Heart right ventricle (tissue), 16 donors: ENCODE data around the gene SCT. TPM values are rescaled to one million over a fixed set of nuclear protein-coding genes. Genes with fewer than 3 reads are reported as not detected.

ENCODE experiments used
- ATAC-seq, 8 donors: fragments of 200-7000 bp; cut with Tn5 transposase; one replicate each; pipeline ENCODE4 v1.9.1; 2020; ENCODE audit warnings: mild to moderate bottlenecking in 8 of 8, moderate library complexity in 8 of 8, moderate number of reproducible peaks in 1 of 8
- DNase-seq, 2 donors: peaks; one replicate each; pipeline ENCODE4 v3.0.0-alpha.2; 2020
- H3K27ac ChIP-seq, 10 donors: fragments of 200-600 bp; sonication (generic) in 2 of 10; one replicate each; pipeline versions ENCODE4 v1.5.0 to v1.8.0; 2020 to 2022; ENCODE audit warnings: mild to moderate bottlenecking in 3 of 10
- H3K27me3 ChIP-seq, 7 donors: fragments of 200-600 bp; one replicate each; pipeline ENCODE4 v1.8.0; 2021 to 2022; ENCODE audit warnings: mild to moderate bottlenecking in 2 of 7
- H3K36me3 ChIP-seq, 9 donors: fragments of 200-600 bp; sonication (generic) in 1 of 9; one replicate each; pipeline versions ENCODE4 v1.5.0 to v1.8.0; 2020 to 2022; ENCODE audit warnings: mild to moderate bottlenecking in 2 of 9
- H3K4me1 ChIP-seq, 9 donors: fragments of 200-600 bp; sonication (generic) in 1 of 9; one replicate each; pipeline versions ENCODE4 v1.5.0 to v1.8.0; 2020 to 2022; ENCODE audit warnings: mild to moderate bottlenecking in 4 of 9
- H3K4me3 ChIP-seq, 10 donors: fragments of 200-600 bp; sonication (generic) in 2 of 10; one replicate each; pipeline versions ENCODE4 v1.5.0 to v1.8.0; 2020 to 2022; ENCODE audit warnings: mild to moderate bottlenecking in 7 of 10, moderate library complexity in 2 of 10
- H3K9me3 ChIP-seq, 11 donors: fragments of 200-600 bp in 10 of 11; sonication (generic) in 2 of 11; one replicate each; pipeline versions ENCODE4 v1.5.0 to v1.8.0; 2013 to 2022; ENCODE audit warnings: mild to moderate bottlenecking in 2 of 11, control low read depth in 1 of 11, moderate library complexity in 1 of 11
- WGBS, 2 donors: extraction: QIAGEN DNeasy Blood & Tissue Kit; methylation state at CpG; one replicate each; pipeline ENCODE4 v1.1.7; 2013; ENCODE audit warnings: inconsistent platforms in 1 of 2; 5-methylcytosine and 5-hydroxymethylcytosine counted together
- intact Hi-C, 10 donors: fragments of 100-400 bp; cut with DNase I; formaldehyde crosslinking; loops; one replicate each; pipeline versions ENCODE4 v1.11.1 to v1.14.2; 2022
- polyA plus RNA-seq, 2 donors: library from polyadenylated mRNA; stranded (reverse); fragments of 200-250 nt; gene quantifications; one replicate each; pipeline ENCODE4 v1.2.3, GENCODE V29; 2013
- total RNA-seq, 10 donors: library from RNA; stranded (reverse); fragmentation: NEBNext Ultra II Directional in 3 of 10; extraction: Animal tissue kit (Norgen Biotek cat#: 25700) in 3 of 10; gene quantifications; one replicate each; pipeline versions ENCODE4 v1.2.1 to v1.2.4, GENCODE V29; 2021 to 2023
- TF ChIP-seq, protein P1 (sequence below), 9 donors: fragments of 200-600 bp; sonication (generic) in 2 of 9; IDR thresholded peaks; one replicate each; pipeline versions ENCODE4 v1.5.0 to v1.8.0; 2021 to 2022; ENCODE audit warnings: antibody characterized with exemption in 9 of 9, mild to moderate bottlenecking in 5 of 9, moderate library complexity in 1 of 9
- donor health status: Arrhythmogenic right ventricular cardiomyopathy.
- donor health status: ischemic (EF 13 %, LVEDD 7.1; RV severe dilation, severe dysfunction).
- donor health status: healthy with polysubstance abuse.
- donor health status: DM: no; HTN: yes; CAD: no.
- donor health status: DM: no; HTN: no; CAD: no.
- donor health status: ischemic (EF 25% LVEDD 6.9; RV normal size, moderate dysfunction).
- donor health status: ischemic (EF 25% LVEDD 5.7; RV mildly dilated, moderate dysfunction).
- donor health status: healthy.
- donor health status: DM: yes; HTN: yes; CAD: no.
- donor health status: Ischemic cardiomyopathy.
- donor health status: ischemic (EF 35%, LVEDD 5.7; RV mildly dilated, moderate dysfunction).
- donor health status: nonischemic (EF 11% LVEDD 7.7; RV severe dilation, severe dysfunction).
- donor health status: DM: yes; HTN: yes; CAD: no.
- donor health status: PGD.
- donor health status: ischemic (EF 29% LVEDD 5.4; RV normal size, mild dysfunction).
- donor health status: nonischemic (EF 23%, LVEDD 6.1; RV moderate dilation, normal function).

Gene SCT
- total and polyA plus RNA-seq, 12 donors = 0.64 to 2.0 (median 1.00) TPM; not detected in 8

DNA sequence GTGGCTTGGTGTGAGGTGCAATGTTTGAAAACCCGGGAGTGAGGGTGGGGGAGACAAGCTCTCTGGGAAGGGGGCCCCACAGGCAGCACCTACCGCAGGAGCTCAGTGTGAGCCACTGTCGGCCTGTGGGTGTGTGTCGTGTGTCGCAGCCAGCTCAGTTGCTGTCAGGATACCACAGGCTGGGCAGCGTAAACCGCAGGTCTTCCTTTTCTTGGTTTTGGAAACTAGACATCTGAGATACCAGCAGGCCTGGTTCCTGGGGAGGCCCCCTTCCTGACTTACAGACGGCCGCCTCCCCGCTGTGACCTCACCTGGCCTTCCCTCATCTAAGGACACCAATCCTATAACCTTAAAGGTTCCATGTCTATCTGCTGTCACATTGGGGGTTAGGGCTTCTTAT, 30.6 kb downstream of the SCT start:
- H3K36me3 ChIP-seq = peaks cover 4 to 100% (median 65%) of the 10 kb centered on the region in 9 donors
- H3K27me3 ChIP-seq = no peaks in the 10 kb centered on the region
- intact Hi-C loops = no loop called here
- 88 to 94% methylated on average over 10 of the region's 10 CpGs for WGBS, 2 donors
- no peak overlapping the region for H3K4me3 ChIP-seq
- TF ChIP-seq, protein P1, sequence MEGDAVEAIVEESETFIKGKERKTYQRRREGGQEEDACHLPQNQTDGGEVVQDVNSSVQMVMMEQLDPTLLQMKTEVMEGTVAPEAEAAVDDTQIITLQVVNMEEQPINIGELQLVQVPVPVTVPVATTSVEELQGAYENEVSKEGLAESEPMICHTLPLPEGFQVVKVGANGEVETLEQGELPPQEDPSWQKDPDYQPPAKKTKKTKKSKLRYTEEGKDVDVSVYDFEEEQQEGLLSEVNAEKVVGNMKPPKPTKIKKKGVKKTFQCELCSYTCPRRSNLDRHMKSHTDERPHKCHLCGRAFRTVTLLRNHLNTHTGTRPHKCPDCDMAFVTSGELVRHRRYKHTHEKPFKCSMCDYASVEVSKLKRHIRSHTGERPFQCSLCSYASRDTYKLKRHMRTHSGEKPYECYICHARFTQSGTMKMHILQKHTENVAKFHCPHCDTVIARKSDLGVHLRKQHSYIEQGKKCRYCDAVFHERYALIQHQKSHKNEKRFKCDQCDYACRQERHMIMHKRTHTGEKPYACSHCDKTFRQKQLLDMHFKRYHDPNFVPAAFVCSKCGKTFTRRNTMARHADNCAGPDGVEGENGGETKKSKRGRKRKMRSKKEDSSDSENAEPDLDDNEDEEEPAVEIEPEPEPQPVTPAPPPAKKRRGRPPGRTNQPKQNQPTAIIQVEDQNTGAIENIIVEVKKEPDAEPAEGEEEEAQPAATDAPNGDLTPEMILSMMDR (IDR thresholded peaks at IDR 0.05) = no peak
- ATAC-seq = no peak
- H3K9me3 ChIP-seq = no peaks in the 10 kb centered on the region
- H3K4me1 ChIP-seq = no peaks in the 10 kb centered on the region
- no peak overlapping the region for H3K27ac ChIP-seq
- DNase-seq = no peak

DNA sequence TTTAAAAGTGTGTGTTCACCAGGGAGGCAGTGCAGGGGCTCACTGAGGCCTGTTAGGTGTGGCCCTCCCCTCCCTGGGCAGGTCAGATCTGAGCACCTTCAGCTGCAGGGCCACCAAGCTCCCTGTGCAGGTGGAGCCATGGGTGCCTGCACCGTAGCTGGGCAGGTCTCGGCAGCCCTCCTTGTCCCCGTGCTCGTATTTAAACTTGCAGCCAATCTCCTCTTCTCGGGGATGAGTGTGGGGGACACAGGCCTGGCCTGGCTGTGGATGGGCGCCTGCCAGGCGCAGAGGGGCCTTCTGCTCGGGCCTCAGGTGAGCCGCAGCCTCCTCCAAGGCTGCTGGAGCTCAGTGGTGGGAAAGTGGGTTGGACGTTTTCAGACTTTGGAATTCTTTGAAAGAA, 31.6 kb downstream of the SCT start:
- H3K27ac ChIP-seq = no peak overlapping the region
- H3K4me3 ChIP-seq = no peak overlapping the region
- no peaks in the 10 kb centered on the region for H3K9me3 ChIP-seq
- H3K27me3 ChIP-seq = no peaks in the 10 kb centered on the region
- TF ChIP-seq, protein P1 (IDR thresholded peaks at IDR 0.05) = no peak
- 92 to 95% methylated on average over 10 of the region's 10 CpGs for WGBS, 2 donors
- intact Hi-C loops = no loop called here
- no peak for ATAC-seq
- peaks cover 4 to 100% (median 66%) of the 10 kb centered on the region in 9 donors for H3K36me3 ChIP-seq
- no peak for DNase-seq
- no peaks in the 10 kb centered on the region for H3K4me1 ChIP-seq

DNA sequence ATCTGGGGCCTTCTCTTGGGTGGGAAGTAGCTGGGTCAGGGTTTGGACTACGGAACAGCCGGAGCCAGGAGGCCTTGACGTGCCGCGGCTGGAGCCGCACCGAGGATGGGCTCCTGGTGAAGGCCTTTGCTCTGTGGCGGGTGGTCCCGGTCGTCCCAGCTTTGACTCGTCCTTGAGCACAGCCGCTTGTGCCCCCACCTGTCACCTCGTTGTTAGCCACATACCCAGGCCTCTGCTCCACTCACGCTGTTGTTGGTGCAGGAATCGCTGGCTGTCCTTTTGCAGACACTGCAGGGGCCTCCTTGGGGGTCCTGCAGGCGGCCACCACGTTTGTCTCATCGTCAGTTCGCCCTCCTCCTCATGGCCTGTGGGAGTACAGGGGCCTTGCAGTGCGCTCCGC, 33.6 kb downstream of the SCT start:
- TF ChIP-seq, protein P1 (IDR thresholded peaks at IDR 0.05) = no peak
- intact Hi-C loops = no loop called here
- H3K9me3 ChIP-seq = no peaks in the 10 kb centered on the region
- ATAC-seq = no peak
- peaks cover 0 to 8% (median 0%) of the 10 kb centered on the region in 9 donors for H3K4me1 ChIP-seq
- no peak for DNase-seq
- peaks cover 6 to 100% (median 65%) of the 10 kb centered on the region in 9 donors for H3K36me3 ChIP-seq
- WGBS, 2 donors = 90 to 94% methylated on average over 21 of the region's 21 CpGs
- H3K27ac ChIP-seq = no peak overlapping the region
- H3K4me3 ChIP-seq = no peak overlapping the region
- H3K27me3 ChIP-seq = no peaks in the 10 kb centered on the region

DNA sequence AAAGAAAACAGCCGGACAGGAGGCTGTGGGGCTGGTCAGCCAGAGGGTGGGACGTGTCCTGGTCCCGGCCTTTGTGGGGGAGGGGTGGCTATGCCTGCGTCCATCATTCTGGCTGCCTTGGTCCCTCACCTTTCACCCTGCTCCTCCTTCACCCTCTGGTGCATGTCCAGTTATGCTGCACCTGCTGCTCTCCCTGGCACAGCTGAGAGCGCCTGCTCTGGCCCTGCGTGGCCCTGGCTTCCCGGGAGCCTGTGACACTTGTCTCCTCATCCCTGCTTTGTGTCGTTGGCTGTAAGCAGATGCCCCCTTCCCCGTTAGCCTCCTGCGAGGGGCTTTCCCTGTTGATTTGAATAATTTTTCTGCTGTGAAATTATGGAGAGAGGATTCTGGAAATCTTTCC, 34.1 kb downstream of the SCT start:
- Histone ChIP-seq H3K27me3 (no peaks in the 10 kb centered on the region), H3K9me3 (no peaks in the 10 kb centered on the region), H3K36me3 (peaks cover 6 to 100% (median 65%) of the 10 kb centered on the region in 9 donors), H3K4me1 (peaks cover 0 to 13% (median 0%) of the 10 kb centered on the region in 9 donors), H3K4me3 (no peak overlapping the region), H3K27ac (no peak overlapping the region)
- intact Hi-C loops = no loop called here
- ATAC-seq (no peak), DNase-seq (no peak)
- 88 to 93% methylated on average over 10 of the region's 10 CpGs for WGBS, 2 donors
- TF ChIP-seq, protein P1 (IDR thresholded peaks at IDR 0.05) = no peak
